NCI-H1930 (cell line): Measurements from ENCODE around the gene SHANK1.

Source experiments
- DNase-seq, 2 experiments: peaks; one replicate each; lab custom pipeline; 2025; lab: John Stamatoyannopoulos, UW

Gene SHANK1

DNA sequence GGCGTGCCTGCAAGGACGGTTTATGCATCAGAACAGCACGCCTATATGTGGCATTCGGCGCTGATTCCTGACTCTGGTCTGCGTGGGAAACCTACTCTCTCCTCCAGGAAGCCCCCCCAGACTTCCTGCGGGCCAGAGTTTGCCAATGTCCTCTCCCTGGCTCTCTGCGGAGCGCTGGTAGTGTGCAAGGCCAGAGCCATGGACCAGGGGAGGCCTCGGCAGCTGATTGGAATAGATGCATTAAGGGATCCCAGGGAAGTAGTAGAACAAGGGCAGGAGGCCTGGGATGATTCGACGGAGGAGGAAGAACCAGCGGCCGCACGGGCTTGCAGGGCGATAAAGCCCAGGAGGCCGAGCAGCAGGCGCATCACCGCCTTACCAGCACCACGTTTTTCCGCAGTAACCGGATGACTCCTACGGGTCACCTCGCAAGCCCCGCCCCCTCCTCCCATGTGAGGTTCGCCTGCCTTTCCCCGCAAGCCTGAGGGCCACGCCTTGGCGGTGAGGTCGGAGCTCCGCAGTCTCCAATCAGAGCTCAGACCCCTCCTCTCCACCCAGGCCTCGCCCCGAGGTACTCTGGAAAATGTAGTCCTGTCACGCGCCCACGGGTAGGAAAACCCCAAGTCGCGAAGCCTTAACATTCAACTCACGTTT, 8.6 kb upstream of the SHANK1 start:
- DNase-seq = peak; percentile 96 to 98

DNA sequence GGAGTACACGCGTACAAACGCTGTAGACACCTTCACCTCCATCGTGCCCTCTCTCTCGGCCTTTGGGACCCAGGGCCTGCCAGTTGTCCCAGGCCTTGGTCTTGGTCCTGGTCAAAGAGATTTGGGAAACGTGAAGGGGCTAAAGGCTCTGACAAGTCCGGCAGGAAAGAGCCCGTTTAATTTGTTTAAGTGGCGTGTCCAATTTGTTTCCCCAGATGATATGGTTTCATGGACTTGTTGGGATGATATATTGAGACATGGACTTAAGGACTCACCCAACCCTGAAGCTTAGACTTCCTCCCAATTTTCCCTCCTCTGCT, 6.3 kb upstream of the SHANK1 start:
- no peak for DNase-seq

DNA sequence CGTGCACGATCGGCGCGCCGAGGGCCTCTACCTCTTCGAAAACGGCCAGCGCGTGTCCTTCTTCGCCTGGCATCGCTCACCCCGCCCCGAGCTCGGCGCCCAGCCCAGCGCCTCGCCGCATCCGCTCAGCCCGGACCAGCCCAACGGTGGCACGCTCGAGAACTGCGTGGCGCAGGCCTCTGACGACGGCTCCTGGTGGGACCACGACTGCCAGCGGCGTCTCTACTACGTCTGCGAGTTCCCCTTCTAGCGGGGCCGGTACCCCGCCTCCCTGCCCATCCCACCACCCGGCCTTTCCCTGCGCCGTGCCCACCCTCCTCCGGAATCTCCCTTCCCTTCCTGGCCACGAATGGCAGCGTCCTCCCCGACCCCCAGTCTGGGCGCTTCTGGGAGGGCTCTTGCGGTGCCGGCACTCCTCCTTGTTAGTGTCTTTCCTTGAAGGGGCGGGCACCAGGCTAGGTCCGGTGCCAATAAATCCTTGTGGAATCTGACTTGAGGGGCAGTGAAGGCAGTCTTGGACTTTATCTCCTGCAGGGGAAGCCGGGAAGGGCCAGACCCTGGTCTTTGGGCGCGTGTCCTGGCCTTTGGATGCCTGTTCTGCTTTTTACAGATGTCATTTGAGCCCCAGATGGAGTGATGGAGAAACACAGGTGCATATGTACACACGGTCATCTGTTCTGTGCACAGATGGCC, 5.8 kb upstream of the SHANK1 start:
- DNase-seq = no peak

DNA sequence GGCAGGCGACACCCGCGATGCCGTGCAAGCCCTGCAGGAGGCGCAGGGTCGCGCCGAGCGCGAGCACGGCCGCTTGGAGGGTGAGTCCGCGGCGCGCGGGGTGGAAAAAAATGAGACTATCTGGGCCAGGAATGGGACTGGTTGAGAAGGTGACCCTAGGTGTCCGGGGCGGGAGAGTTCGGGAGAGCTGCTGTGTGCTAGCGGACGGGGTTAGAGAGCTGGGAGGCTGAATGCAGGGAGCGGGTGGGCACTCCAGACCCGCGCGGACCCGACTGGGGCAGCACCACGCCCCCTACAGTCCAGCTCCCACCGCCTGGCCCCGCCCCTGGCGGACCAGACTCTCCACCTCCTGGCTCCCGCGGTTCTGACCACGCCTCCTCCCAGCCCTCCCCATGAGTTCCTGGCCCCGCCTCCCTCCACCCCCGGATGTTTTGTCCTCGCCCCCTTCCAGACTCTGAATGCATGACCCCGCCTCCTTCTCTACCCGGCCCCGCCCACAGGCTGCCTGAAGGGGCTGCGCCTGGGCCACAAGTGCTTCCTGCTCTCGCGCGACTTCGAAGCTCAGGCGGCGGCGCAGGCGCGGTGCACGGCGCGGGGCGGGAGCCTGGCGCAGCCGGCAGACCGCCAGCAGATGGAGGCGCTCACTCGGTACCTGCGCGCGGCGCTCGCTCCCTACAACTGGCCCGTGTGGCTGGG, 5.1 kb upstream of the SHANK1 start:
- peak; percentile 99 for DNase-seq

DNA sequence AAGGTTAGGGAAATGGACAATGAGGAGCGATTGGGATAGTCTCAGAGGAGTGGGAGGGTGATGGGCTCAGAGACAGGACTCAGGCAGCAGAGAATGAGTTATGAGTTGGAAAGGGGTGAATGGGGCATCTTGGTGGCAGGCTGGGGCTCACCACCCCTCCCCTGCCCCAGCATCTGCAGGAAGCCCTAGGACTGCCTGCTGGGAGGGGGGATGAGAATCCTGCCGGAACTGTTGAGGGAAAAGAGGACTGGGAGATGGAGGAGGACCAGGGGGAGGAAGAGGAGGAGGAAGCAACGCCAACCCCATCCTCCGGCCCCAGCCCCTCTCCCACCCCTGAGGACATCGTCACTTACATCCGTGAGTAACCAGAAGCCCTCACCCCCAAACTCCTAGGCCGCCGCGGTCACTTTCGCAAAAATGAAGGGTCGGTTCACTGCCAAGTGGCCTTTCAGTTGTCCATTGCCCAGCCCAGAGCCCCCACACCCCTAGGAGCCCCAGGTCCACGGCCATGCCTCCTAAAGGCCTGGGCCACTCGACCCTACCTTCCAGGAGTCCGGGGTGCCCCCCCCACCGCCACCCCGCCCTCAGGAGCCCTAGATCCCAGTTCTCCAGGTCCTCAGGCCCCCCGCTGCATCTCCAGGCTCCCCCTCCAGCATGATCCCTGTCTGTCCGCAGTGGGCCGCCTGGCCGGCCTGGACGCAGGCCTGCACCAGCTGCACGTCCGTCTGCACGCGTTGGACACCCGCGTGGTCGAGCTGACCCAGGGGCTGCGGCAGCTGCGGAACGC, 4.3 kb upstream of the SHANK1 start:
- no peak for DNase-seq

DNA sequence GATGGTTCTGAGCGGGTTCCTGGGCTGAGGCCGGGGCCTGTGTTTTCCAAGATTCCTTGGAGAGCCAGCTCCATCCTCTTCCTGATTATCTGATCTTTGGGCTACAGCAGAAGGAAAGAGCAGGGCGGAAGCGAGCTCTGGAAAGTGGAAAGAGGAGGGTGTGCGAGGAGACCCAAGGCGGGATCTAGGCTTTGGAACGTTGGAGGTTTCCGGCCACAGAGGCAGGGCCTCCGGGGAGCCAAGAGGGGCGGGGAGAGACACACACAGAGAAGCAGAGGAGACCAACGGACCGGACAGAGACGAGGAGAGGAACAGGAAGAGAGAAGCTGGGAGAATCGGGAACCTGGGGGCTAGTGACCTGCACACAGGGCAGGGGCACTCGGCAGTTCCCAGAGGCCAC, 3.5 kb upstream of the SHANK1 start, which contains the start of gene CLEC11A:
Gene CLEC11A, plus strand, starts transcription at position 296 of the 400 bp plus-strand sequence. CDS start 162 bp downstream, outside the sequence.
- no peak for DNase-seq

DNA sequence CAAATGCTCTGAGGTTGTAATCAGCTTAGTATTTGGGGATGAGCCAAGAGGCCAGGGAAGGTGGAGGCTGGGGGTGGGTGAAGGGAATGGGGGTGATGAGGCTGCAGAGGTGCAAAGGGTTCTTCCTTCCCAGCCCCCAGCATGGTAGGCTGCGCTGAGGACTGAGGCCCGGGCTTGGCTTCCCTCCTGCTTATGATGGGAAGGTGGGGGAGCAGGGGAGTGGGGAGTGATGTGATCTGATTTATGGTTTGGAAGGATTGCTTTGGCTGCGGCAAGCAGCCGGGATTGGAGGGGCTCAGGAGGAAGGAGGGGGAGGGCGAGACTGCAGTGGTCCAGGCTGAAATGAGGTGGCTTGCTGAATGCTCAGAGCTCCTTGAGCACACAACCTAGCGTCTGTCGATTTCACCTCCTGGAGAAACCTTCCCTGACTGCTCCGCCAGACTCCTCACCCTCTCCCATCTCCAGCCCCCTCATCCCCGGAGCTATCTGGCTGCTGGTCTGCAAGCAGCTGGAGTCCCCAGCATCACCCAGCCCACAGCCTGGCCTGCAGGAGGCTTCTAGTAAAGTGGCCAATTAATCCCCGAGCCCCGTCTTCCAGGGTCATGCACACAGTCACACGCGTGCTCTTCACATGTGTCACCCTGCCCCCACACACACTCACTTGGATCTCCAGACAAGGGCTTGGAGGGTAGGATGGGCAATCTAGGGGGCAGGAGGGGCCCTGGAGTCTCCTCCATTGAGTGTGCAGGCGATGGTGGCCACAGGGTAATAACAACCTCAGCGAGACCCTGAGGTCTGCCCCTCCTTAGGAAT, 2.8 kb upstream of the SHANK1 start:
- no peak for DNase-seq

DNA sequence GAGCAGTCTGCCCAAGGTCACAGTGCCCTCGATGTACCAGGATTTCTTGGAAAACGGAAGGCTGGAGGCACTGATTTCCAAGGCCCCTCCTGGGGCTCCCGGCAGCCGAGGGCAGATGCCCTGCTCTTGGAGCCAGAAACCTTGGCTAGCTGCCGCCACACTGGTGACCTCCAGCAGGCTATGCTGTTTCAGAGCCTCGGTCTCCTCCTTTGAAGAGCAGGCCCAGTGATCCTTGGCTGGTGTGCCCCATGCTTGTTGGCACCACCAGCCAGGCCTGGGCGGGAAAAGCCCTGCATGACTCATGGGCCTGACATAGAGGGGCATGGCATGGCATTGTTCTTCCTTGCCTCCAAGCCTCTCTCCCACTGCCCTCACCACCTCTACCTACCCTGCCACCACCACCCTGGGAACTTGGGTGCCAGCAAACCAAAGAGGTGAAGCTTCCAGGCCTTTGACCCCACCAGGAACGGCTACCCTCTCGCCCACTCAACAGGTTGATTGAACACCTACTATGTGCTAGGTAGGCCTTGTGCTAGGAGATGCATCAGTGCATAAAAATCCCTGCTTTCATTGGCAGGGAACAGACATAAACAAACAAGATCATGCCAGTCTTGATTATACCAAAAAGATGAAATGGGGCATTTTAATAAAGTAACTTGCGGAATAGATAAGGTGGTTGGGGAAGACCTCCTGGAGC, 2.0 kb upstream of the SHANK1 start:
- DNase-seq = no peak

DNA sequence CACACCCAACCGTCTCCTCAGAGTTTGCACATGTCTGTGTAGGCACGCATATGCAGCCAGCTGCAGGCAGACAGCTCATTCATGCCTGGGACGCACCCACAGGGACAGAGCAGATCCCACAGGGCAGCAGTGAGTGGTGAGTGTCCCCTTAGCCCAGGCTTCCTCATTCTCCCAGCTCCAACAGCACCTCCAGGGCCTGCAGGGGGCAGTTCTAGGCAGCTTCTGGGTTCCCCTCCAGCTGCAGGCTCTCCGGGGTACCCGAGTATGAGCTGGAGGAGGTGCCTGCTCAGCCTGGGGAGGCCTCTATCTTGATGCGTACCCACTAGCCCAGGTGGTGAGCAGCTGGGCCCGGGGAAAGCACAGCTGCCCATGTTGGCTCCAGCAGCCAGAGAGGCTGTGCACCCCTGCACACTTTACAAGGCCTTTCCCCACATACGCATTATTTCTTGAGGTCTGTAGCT, 1.3 kb upstream of the SHANK1 start:
- peak in 1 of 2 experiments; percentile 35 for DNase-seq

DNA sequence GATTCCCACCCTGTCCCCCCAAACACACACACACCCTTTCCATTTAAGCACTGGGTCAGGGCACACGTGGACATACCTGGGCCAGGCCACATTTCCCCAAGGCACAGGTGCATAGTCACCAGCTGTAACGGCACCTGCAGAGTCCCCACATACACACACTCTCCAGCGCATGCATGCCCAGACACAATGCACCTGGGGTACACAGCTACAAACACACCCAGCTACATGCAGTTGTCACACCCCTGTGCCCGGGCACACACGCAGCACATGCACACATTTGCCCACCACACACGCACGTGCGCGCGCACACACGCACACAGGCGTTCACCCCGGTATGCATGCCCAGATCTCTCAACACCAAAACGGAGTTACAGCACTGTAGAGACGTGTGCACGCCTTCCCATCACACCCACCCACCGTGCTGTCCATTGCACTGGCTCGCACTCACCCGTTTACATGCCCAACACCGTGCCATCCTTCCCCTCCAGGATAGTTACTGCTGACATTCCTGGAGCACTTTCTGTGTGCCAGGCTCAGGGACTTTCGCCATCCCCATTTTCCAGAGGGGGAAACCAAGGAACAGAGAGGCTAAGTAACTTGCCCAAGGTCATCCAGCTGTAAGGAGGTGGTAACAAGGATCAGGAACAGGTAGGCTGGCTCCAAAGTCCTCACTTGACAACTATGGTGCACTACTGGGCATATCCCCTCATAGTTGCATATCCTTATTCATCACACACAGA, 749 bp upstream of the SHANK1 start:
- no peak for DNase-seq

DNA sequence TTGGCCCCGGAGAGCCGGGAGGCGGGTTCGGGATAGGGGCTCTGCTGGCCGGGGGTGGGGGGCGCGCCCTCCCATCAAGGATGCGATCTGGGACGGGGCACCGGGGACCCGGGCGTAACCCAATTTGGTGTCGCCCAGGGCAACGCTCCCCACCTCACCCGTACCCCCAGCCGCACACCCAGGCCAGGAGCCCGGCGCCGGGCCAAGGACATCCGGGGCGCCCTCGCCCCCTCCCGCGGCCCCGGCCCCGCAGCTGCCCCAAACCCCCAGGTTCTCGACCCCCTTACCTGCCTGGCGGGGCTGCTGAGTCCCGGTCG, 525 bp downstream of the SHANK1 start:
- no peak for DNase-seq

DNA sequence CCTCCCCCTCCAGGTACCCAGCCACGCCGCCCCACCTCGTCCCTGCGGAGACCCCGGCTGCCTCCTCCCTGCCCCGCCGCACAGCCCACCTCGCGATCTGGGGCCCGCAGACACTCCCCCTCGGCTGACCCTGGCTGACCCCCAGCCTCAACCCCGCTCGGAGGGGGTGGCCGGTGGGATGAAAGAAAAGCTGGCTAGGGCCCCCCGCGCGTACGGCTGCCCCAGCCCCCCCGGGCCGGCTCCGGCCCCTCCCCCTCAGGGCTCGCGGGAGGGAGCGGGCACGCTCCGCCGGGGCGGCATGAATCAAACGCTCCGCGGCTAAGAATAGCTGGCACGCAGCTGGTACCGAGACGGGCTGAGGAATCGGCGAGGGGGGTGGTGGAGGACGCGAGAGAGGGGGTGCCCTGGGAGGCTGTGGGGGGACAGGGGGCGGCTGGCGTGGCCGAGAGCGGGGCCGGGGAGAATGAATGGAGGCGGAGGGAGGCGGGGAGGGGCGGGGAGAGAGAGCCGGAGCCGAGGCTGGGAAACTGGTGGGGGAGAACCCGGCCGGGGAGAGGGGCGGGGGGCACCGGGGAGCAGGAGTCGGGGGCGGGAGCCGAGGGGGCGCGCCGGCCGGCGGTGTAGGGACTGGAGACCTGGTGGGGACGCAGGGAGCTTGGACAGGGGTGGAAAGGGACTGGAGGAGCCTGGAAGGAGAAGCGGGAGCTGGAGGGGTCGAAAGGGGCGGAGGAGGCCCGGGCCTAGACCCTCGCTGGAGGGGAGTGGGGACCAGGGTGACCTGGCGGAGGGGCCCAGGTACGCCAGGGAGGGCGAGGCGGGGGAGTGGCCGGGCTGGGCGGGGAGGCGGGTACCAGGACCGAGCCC, 1.1 kb downstream of the SHANK1 start:
- DNase-seq = no peak

DNA sequence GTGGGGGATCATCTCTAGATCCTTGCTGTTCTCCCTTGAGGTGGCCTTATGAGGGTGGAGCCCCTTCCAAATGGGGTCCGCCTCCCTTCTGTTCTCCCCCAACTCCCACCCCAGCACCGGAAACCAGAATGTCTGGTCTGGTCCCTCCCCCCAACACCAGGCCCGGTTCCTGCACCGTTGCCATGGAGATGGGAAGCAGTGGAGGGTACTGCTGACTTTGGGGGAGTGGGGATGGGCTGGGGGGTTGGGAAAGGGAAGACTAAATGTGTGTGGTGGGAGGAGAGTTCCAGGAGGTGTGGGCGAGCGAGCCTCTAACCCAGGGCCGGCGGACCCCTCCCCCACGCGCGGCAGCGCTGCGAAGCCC, 1.7 kb downstream of the SHANK1 start:
- DNase-seq = no peak

DNA sequence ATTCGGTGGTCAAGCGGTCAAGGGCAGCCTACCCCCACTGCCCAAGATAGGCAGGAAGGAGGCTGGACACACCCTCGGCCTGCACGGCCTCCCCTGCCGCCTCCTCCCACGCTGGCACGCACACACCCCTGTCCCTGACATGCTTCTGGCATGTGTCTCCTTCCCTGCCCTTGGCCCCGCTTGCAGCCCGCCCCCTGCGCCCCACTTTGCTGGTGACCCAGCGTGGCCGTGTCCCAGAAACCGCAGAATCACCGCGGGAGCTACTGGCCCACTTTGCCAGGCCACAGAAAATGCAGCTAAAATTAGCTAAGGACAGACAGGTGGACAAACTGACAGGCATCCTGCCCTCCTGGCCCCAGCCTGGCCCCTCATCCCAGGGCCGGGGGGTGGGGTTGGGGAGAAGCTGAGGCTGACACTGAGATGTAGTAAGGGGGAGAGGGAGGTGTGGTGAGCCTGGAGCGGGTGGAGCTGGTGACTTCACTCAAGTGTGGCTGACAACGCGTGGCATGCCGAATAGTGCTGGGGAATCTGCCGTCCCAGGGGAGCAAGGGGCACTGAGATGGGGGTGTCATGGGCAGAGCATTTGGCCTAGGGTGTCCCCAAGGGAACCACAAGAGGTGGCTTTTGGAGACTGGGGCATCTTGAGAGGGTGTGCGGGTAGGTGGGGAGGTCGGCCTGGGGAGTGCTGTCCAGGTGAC, 2.4 kb downstream of the SHANK1 start:
- DNase-seq = no peak

DNA sequence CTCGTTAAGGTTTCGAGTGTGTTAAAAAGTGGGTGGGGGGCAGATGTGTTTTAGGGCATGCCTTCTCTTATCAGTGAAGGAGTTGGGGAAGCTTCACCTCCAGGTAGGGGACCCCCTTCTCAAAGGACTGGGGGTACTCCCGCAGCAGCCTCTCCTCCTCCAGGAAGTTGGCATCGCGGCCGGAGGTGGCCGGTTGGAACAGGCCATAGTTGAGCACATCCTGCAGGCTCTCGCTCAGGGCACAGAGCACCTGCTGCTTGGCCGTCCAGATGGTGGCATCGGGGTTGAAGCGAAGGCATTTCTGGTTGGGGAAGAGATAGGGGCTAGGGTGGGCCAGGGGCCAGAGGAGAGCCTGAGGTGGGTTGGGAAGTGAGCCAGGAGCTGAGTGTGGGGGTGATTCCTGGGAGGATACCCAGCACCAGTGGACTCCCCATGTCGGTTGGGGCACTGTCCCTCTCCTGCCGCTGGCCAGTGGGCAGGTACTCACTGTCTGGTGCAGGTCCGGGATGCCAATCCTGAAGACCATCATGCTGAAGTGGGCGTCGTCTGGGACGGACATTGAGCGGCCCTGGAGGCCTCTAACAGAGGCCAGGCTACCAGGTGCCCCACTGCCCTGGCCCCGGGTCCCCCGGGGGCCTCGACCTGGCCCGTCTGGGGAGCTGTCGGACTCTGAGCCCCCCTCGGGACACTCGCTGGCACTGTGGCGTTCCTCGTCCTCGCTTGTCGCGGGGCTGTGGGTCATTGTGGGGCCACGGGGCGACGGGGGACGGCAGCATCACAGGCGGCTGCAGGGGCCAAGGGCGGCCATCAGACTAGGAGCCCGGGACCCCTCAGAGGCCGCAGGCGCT, 3.2 kb downstream of the SHANK1 start:
- DNase-seq = no peak

DNA sequence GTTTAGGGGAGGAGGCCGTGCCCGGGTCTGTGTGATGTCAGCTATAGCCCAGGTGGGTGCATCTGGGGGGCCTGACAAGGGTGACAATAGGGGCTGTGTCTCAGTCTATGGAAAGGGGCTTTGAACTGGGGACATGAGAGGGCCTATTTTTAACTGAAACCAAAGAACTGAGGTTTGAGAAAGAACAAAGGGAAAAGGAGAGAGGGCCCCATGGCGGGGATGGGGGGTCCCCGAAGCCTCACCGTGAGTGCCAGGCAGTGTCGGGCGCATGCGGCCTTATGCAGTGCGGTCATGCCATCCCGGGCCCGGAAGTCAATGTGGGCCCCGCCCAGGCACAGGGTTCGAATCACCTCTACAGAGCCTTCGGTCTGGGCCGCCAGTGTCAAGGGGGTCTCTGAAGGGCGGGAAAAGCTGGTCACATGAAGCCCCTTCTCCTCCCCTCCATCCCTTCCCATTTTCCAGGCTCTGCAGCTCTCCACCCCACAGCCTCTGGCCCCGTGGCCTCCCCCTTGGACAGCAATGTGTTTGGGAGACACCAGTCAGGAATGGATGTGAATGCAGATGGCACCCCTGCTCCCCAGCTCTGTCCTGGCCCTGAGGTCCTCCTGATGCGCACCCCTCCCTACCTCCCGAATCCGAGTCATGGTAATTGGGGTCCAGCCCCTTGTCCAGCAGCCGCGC, 5.9 kb downstream of the SHANK1 start:
- DNase-seq = no peak

DNA sequence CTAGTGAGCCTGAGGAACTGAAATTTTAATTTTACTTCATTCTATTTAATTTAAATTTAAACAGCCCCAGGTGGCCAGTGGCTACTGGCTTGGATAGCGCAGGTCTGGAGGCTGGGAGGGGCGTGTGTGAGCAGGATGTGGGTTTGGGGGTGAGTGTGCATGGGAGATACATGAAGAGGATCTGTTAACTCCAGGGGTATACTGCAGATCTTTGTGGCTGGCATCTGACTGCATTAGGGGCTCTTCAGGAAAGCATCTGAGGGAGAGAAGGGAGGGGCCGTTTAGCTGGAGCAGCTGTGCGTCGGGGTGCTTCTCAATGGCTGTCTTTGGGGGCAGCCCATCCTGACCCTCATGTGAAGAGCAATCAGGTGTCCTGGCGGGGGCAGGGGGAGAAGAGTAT, 6.8 kb downstream of the SHANK1 start:
- DNase-seq = no peak
